SK-N-SH (cell line): Measurements from ENCODE around the gene TCTN1. TPM values are rescaled to one million over a fixed set of nuclear protein-coding genes. Genes with fewer than 3 reads are reported as not detected.

ENCODE experiments used
- CTCF ChIA-PET: fragments of 300-600, 350-600 bp; formaldehyde crosslinking; extraction: SDS; loops from one replicate; lab custom pipeline; 2021; lab: Yijun Ruan, JAX
- POLR2A ChIA-PET: fragments of 350-600 bp; sonication (Branson Sonifier 250); formaldehyde crosslinking; extraction: SDS; loops from one replicate; lab custom pipeline; 2020; ENCODE audit warnings: antibody characterized with exemption, inconsistent platforms; lab: Yijun Ruan, JAX
- DNase-seq: peaks from one replicate; pipeline ENCODE4 v3.0.0; 2012
- H2AFZ ChIP-seq: fragments of 200-600 bp; sonication (generic); 2 replicates; pipeline ENCODE4 v1.8.1; 2016; ENCODE audit warnings: antibody characterized with exemption, mild to moderate bottlenecking, low read depth
- H3F3A ChIP-seq: fragments of 200-600 bp; sonication (generic); replicated peaks from 2 replicates; pipeline ENCODE3; 2016; ENCODE audit warnings: antibody characterized with exemption, mild to moderate bottlenecking; ENCODE audit not compliant: insufficient read depth
- H3K27ac ChIP-seq, 2 experiments: fragments of 200-500 bp in 1 of 2; fragments of 200-600 bp in 1 of 2; sonication (Bioruptor generic) in 1 of 2; sonication (generic), shearing (Covaris generic) in 1 of 2; 2 replicates each; pipeline versions ENCODE4 v1.5.1 to v1.6.1; 2014 to 2016; ENCODE audit warnings: low read depth in 2 of 2, inconsistent platforms in 1 of 2, low read length in 1 of 2, mild to moderate bottlenecking in 1 of 2, mixed read lengths in 1 of 2
- H3K27me3 ChIP-seq: fragments of 200-600 bp; sonication (generic), shearing (Covaris generic); 2 replicates; pipeline ENCODE4 v1.6.1; 2016; ENCODE audit warnings: mixed run types; ENCODE audit not compliant: insufficient read depth
- H3K36me3 ChIP-seq, 2 experiments: fragments of 200-500 bp in 1 of 2; fragments of 200-600 bp in 1 of 2; sonication (Bioruptor generic) in 1 of 2; sonication (generic) in 1 of 2; replicated peaks in 1 of 2; 2 replicates each; pipeline versions ENCODE3 to v1.5.1; 2014 to 2016; ENCODE audit warnings: low read length in 1 of 2, mild to moderate bottlenecking in 1 of 2; ENCODE audit not compliant: insufficient read depth in 2 of 2, control insufficient read depth in 1 of 2
- H3K4me1 ChIP-seq, 2 experiments: fragments of 200-500 bp in 1 of 2; fragments of 200-600 bp in 1 of 2; sonication (Bioruptor generic) in 1 of 2; sonication (generic), shearing (Covaris generic) in 1 of 2; 2 replicates each; pipeline versions ENCODE4 v1.5.1 to v1.6.1; 2014 to 2016; ENCODE audit warnings: low read depth in 1 of 2, low read length in 1 of 2, mixed run types in 1 of 2; ENCODE audit not compliant: insufficient read depth in 2 of 2, control insufficient read depth in 1 of 2
- H3K4me2 ChIP-seq: fragments of 200-600 bp; sonication (generic), shearing (Covaris generic); 2 replicates; pipeline ENCODE4 v1.6.1; 2017; ENCODE audit warnings: mixed run types
- H3K4me3 ChIP-seq, 2 experiments: fragments of 200-500 bp in 1 of 2; fragments of 200-600 bp in 1 of 2; sonication (Bioruptor generic) in 1 of 2; sonication (generic), shearing (Covaris generic) in 1 of 2; 2 replicates each; pipeline versions ENCODE4 v1.5.1 to v1.8.1; 2014 to 2016; ENCODE audit warnings: low read depth in 2 of 2, inconsistent platforms in 1 of 2, low read length in 1 of 2, mild to moderate bottlenecking in 1 of 2, mixed read lengths in 1 of 2, moderate library complexity in 1 of 2
- H3K79me2 ChIP-seq: fragments of 200-600 bp; sonication (generic); 2 replicates; pipeline ENCODE4 v1.8.1; 2017; ENCODE audit warnings: mild to moderate bottlenecking; ENCODE audit not compliant: insufficient read depth
- H3K9ac ChIP-seq: fragments of 200-600 bp; sonication (generic); 2 replicates; pipeline ENCODE4 v1.6.1; 2017; ENCODE audit warnings: mixed run types
- H3K9me2 ChIP-seq: fragments of 200-600 bp; sonication (generic); 2 replicates; pipeline ENCODE4 v1.6.1; 2017; ENCODE audit warnings: mixed run types
- H3K9me3 ChIP-seq: fragments of 200-600 bp; sonication (generic); 2 replicates; pipeline ENCODE4 v1.6.1; 2017; ENCODE audit warnings: mixed run types, mild to moderate bottlenecking, moderate library complexity
- H4K20me1 ChIP-seq: fragments of 200-600 bp; sonication (generic); 2 replicates; pipeline ENCODE4 v1.6.1; 2017; ENCODE audit warnings: mild to moderate bottlenecking, mixed run types; ENCODE audit not compliant: insufficient read depth
- ELF1 ChIP-seq: IDR thresholded peaks from 2 replicates; pipeline ENCODE4 v1.4.0; 2012
- EP300 ChIP-seq, 2 experiments: IDR thresholded peaks; 2 replicates each; pipeline versions ENCODE4 v1.4.0 to v1.6.1; 2012; ENCODE audit warnings: borderline replicate concordance in 1 of 2, low read depth in 1 of 2, low read length in 1 of 2
- FOSL2 ChIP-seq: IDR thresholded peaks from 2 replicates; pipeline ENCODE4 v1.4.0; 2012; ENCODE audit warnings: low read depth, mild to moderate bottlenecking, moderate library complexity, borderline replicate concordance
- GABPA ChIP-seq: IDR thresholded peaks from 2 replicates; pipeline ENCODE4 v1.4.0; 2012; ENCODE audit warnings: low read depth, mild to moderate bottlenecking
- MEF2A ChIP-seq: IDR thresholded peaks from 2 replicates; pipeline ENCODE4 v1.4.0; 2012; ENCODE audit warnings: low read depth, borderline replicate concordance
- MXI1 ChIP-seq: IDR thresholded peaks from 2 replicates; pipeline ENCODE4 v1.6.1; 2012; ENCODE audit warnings: mild to moderate bottlenecking, low read depth, low read length, improper control_type of control experiment
- NRF1 ChIP-seq: IDR thresholded peaks from 2 replicates; pipeline ENCODE4 v1.6.1; 2012; ENCODE audit warnings: low read depth, mild to moderate bottlenecking, low read length
- RAD21 ChIP-seq: IDR thresholded peaks from 2 replicates; pipeline ENCODE4 v1.6.1; 2012; ENCODE audit warnings: mild to moderate bottlenecking, low read length
- TAF1 ChIP-seq: IDR thresholded peaks from 2 replicates; pipeline ENCODE4 v1.6.1; 2012; ENCODE audit warnings: low read depth, mild to moderate bottlenecking, low read length, moderate library complexity, borderline replicate concordance
- TCF12 ChIP-seq: IDR thresholded peaks from 2 replicates; pipeline ENCODE4 v1.4.0; 2012
- YY1 ChIP-seq: IDR thresholded peaks from 2 replicates; pipeline ENCODE4 v1.4.0; 2012; ENCODE audit warnings: low read depth, mild to moderate bottlenecking
- WGBS: methylation state at CpG from one replicate; pipeline ENCODE4 v1.1.6; 2017; ENCODE audit warnings: low lambda C conversion rate; 5-methylcytosine and 5-hydroxymethylcytosine counted together
- polyA plus RNA-seq, 3 experiments: library from polyadenylated mRNA; depleted of rRNA; stranded (reverse); fragments of >200 nt; gene quantifications; 2 replicates each; pipeline ENCODE4 v1.2.3, GENCODE V29; 2012
- TF ChIP-seq, protein P1 (sequence below): IDR thresholded peaks from 2 replicates; pipeline ENCODE4; 2012
- TF ChIP-seq, protein P2 (sequence below): fragments of 150-350 bp; IDR thresholded peaks from 2 replicates; pipeline ENCODE4 v1.6.1; 2017; ENCODE audit warnings: antibody characterized with exemption, low read length, low read depth, borderline replicate concordance
- TF ChIP-seq, protein P3 (sequence below): IDR thresholded peaks from 2 replicates; pipeline ENCODE4 v1.4.0; 2012; ENCODE audit warnings: low read depth, borderline replicate concordance
- TF ChIP-seq, protein P4 (sequence below): IDR thresholded peaks from 2 replicates; pipeline ENCODE4 v1.6.1; 2012; ENCODE audit warnings: mild to moderate bottlenecking, low read depth, low read length, moderate library complexity

The TCTN1 gene
- polyA plus RNA-seq, 1 of the 3 experiments (the other 2 are of a cell fraction) = 40.2 TPM

DNA sequence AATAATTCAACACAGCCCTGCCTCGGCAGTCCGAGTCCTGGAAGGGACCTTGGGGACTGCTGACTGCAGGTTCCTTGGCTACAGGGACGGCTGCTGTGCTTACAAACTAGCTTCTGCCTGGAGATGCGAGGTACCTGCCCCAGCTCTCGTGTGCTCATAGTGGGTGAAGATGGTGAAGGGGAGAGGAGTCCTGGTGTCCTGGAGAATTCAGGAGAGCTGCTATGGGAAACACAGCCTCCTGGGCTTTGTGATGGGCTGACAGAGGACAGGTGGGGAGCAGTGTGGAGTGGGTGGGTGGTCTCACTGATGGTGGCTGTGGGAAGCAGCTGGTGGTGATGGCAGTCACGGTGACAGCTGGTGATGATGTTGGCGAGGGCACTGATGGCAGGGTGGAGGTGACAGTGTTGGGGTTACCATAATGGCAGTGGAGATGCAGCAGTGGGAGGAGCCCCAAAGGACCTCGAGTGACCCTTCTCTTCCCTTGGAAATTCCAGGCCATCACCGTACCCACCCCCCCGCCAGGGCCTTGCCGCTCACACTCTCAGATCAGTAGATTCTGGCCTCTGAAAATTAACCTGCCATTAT lies 42.2 kb downstream of the TCTN1 start:
- no peaks in the 10 kb centered on the region for H3K27me3 ChIP-seq
- no peaks in the 10 kb centered on the region for H3K79me2 ChIP-seq
- POLR2A ChIA-PET = no interaction called here
- no peak overlapping the region for H2AFZ ChIP-seq
- no peaks in the 10 kb centered on the region for H3F3A ChIP-seq
- no peak for DNase-seq
- no peaks in the 10 kb centered on the region for H3K36me3 ChIP-seq
- H3K9me3 ChIP-seq = no peaks in the 10 kb centered on the region
- H3K9ac ChIP-seq = no peak overlapping the region
- 85% methylated on average over 11 of the region's 11 CpGs for WGBS
- CTCF ChIA-PET = interaction anchor here (0.8 to 1.6 kb wide), 3 partner anchors 54 to 232 kb away, joined by 3 to 4 read pairs (median 3); no protein-coding TSS in a partner anchor
- no peaks in the 10 kb centered on the region for H4K20me1 ChIP-seq
- no peak overlapping the region for H3K4me2 ChIP-seq
- no peaks in the 10 kb centered on the region for H3K9me2 ChIP-seq
- H3K27ac ChIP-seq = no peak overlapping the region
- no peak for TF ChIP-seq ELF1
- no peak for TF ChIP-seq RAD21
- TF ChIP-seq YY1 = no peak
- no peak for TF ChIP-seq FOSL2
- TF ChIP-seq NRF1 = no peak
- TF ChIP-seq MXI1 = no peak
- TF ChIP-seq MEF2A = no peak
- TF ChIP-seq, protein P1, sequence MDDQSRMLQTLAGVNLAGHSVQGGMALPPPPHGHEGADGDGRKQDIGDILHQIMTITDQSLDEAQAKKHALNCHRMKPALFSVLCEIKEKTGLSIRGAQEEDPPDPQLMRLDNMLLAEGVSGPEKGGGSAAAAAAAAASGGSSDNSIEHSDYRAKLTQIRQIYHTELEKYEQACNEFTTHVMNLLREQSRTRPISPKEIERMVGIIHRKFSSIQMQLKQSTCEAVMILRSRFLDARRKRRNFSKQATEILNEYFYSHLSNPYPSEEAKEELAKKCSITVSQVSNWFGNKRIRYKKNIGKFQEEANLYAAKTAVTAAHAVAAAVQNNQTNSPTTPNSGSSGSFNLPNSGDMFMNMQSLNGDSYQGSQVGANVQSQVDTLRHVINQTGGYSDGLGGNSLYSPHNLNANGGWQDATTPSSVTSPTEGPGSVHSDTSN = no peak
- TF ChIP-seq, all 33 proteins: peak for 0
- peaks cover 0 to 11% of the 10 kb centered on the region in 2 experiments; a peak in 1 of 4 replicates for H3K4me1 ChIP-seq
- H3K4me3 ChIP-seq = no peak overlapping the region

DNA sequence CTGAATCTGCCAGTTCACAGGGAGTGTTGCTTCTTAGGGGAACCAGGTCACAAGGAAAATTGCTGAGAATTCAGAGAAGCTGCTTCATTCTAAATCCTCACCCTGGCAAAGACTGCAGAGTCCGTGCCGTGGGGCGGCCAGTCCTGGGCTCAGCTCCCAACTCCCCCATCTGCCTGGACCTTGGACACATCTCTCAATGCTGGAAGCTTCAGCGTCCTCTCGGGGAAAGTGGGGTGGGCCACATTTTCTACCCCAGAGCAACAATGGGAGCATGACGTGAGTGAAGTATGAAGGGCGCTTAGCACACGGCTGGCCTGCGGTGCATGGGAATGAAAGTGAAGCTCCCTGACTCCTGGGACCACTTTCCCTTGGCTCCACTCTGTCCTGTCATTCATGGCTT lies 43.8 kb downstream of the TCTN1 start:
- Histone ChIP-seq H3K36me3 (no peaks in the 10 kb centered on the region), H3K27me3 (no peaks in the 10 kb centered on the region), H3K4me3 (no peak overlapping the region), H3F3A (no peaks in the 10 kb centered on the region), H3K4me2 (no peak overlapping the region), H4K20me1 (no peaks in the 10 kb centered on the region), H3K9me3 (no peaks in the 10 kb centered on the region), H3K9me2 (no peaks in the 10 kb centered on the region), H3K9ac (no peak overlapping the region), H2AFZ (no peak overlapping the region), H3K4me1 (peaks cover 0 to 11% of the 10 kb centered on the region in 2 experiments; a peak in 1 of 4 replicates), H3K79me2 (no peaks in the 10 kb centered on the region), H3K27ac (no peak overlapping the region)
- ChIA-PET POLR2A (no interaction called here), CTCF (interaction anchor here (1.0 to 1.1 kb wide), 2 partner anchors 10 to 230 kb away, joined by 3 read pairs; no protein-coding TSS in a partner anchor)
- no peak for TF ChIP-seq TCF12
- TF ChIP-seq EP300 (IDR thresholded peaks at IDR 0.05; ENCODE audit: borderline replicate concordance in 1 of 2, low read depth in 1 of 2, low read length in 1 of 2) = no peak
- no peak for TF ChIP-seq MXI1
- TF ChIP-seq, protein P2, sequence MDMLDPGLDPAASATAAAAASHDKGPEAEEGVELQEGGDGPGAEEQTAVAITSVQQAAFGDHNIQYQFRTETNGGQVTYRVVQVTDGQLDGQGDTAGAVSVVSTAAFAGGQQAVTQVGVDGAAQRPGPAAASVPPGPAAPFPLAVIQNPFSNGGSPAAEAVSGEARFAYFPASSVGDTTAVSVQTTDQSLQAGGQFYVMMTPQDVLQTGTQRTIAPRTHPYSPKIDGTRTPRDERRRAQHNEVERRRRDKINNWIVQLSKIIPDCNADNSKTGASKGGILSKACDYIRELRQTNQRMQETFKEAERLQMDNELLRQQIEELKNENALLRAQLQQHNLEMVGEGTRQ = no peak
- no peak for TF ChIP-seq MEF2A
- TF ChIP-seq FOSL2 = no peak
- TF ChIP-seq, protein P3, sequence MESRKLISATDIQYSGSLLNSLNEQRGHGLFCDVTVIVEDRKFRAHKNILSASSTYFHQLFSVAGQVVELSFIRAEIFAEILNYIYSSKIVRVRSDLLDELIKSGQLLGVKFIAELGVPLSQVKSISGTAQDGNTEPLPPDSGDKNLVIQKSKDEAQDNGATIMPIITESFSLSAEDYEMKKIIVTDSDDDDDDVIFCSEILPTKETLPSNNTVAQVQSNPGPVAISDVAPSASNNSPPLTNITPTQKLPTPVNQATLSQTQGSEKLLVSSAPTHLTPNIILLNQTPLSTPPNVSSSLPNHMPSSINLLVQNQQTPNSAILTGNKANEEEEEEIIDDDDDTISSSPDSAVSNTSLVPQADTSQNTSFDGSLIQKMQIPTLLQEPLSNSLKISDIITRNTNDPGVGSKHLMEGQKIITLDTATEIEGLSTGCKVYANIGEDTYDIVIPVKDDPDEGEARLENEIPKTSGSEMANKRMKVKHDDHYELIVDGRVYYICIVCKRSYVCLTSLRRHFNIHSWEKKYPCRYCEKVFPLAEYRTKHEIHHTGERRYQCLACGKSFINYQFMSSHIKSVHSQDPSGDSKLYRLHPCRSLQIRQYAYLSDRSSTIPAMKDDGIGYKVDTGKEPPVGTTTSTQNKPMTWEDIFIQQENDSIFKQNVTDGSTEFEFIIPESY = no peak
- no peak for TF ChIP-seq TAF1
- TF ChIP-seq GABPA = no peak
- TF ChIP-seq, protein P4, sequence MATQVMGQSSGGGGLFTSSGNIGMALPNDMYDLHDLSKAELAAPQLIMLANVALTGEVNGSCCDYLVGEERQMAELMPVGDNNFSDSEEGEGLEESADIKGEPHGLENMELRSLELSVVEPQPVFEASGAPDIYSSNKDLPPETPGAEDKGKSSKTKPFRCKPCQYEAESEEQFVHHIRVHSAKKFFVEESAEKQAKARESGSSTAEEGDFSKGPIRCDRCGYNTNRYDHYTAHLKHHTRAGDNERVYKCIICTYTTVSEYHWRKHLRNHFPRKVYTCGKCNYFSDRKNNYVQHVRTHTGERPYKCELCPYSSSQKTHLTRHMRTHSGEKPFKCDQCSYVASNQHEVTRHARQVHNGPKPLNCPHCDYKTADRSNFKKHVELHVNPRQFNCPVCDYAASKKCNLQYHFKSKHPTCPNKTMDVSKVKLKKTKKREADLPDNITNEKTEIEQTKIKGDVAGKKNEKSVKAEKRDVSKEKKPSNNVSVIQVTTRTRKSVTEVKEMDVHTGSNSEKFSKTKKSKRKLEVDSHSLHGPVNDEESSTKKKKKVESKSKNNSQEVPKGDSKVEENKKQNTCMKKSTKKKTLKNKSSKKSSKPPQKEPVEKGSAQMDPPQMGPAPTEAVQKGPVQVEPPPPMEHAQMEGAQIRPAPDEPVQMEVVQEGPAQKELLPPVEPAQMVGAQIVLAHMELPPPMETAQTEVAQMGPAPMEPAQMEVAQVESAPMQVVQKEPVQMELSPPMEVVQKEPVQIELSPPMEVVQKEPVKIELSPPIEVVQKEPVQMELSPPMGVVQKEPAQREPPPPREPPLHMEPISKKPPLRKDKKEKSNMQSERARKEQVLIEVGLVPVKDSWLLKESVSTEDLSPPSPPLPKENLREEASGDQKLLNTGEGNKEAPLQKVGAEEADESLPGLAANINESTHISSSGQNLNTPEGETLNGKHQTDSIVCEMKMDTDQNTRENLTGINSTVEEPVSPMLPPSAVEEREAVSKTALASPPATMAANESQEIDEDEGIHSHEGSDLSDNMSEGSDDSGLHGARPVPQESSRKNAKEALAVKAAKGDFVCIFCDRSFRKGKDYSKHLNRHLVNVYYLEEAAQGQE = no peak
- WGBS = 89% methylated on average over 6 of the region's 9 CpGs
- no peak for DNase-seq
